HG03039 (cell line): ENCODE measurements around the gene CENATAC.
"Not testable (repeated sequence)": the region's sequence is repeated elsewhere in the genome, so short reads cannot be mapped to it uniquely, and the experiment has no call there.

Source experiments
- ATAC-seq: cut with Tn5 transposase; IDR thresholded peaks from one replicate; pipeline ENCODE4 v1.9.1; 2021; ENCODE audit warnings: mild to moderate bottlenecking, moderate library complexity; ENCODE audit not compliant: unreplicated experiment

Gene CENATAC

GRCh38 chr11:119025978-119026766 lies 28.2 kb downstream of the CENATAC start:
- ATAC-seq, result no peak

- ATAC-seq, result no peak
Measured at GRCh38 chr11:119026970-119027369, 29.0 kb downstream of the CENATAC start.

GRCh38 chr11:119027561-119028345 lies 29.8 kb downstream of the CENATAC start:
- ATAC-seq, result no peak

GRCh38 chr11:119028346-119029068 lies 30.6 kb downstream of the CENATAC start:
- no peak for ATAC-seq

GRCh38 chr11:119029069-119029339 lies 31.1 kb downstream of the CENATAC start:
- ATAC-seq, result no peak

- ATAC-seq, result no peak
Measured at GRCh38 chr11:119029340-119030028, 31.5 kb downstream of the CENATAC start.

GRCh38 chr11:119030029-119030328 lies 32.0 kb downstream of the CENATAC start:
- ATAC-seq, result peak; percentile 18

- ATAC-seq, result peak; percentile 73
Measured at GRCh38 chr11:119030329-119031047, 32.5 kb downstream of the CENATAC start, which contains the start of gene SLC37A4. SLC37A4 (minus strand) TSS chr11:119030877.

- no peak for ATAC-seq
Measured at GRCh38 chr11:119031912-119032280, 34.0 kb downstream of the CENATAC start.

- ATAC-seq, result not testable (repeated sequence)
Measured at GRCh38 chr11:119033421-119033820, 35.5 kb downstream of the CENATAC start.

GRCh38 chr11:119034813-119035212 lies 36.9 kb downstream of the CENATAC start:
- no peak for ATAC-seq

GRCh38 chr11:119038884-119039283 lies 40.9 kb downstream of the CENATAC start:
- ATAC-seq, result no peak

- ATAC-seq, result not testable (repeated sequence)
Measured at GRCh38 chr11:119039471-119039870, 41.5 kb downstream of the CENATAC start.

GRCh38 chr11:119041821-119042514 lies 44.0 kb downstream of the CENATAC start:
- no peak for ATAC-seq

GRCh38 chr11:119042927-119043326 lies 45.0 kb downstream of the CENATAC start:
- no peak for ATAC-seq

- ATAC-seq, result no peak
Measured at GRCh38 chr11:119044708-119045107, 46.8 kb downstream of the CENATAC start.

- ATAC-seq, result no peak
Measured at GRCh38 chr11:119046489-119046888, 48.6 kb downstream of the CENATAC start.

- ATAC-seq, result no peak
Measured at GRCh38 chr11:119047205-119047604, 49.3 kb downstream of the CENATAC start.

GRCh38 chr11:119048644-119049043 lies 50.7 kb downstream of the CENATAC start:
- no peak for ATAC-seq

- ATAC-seq, result no peak
Measured at GRCh38 chr11:119049081-119049480, 51.1 kb downstream of the CENATAC start.
